Measurements from ENCODE around the gene CHIC2.
"Not testable (repeated sequence)": the region's sequence is repeated elsewhere in the genome, so short reads cannot be mapped to it uniquely, and the experiment has no call there.

DNA sequence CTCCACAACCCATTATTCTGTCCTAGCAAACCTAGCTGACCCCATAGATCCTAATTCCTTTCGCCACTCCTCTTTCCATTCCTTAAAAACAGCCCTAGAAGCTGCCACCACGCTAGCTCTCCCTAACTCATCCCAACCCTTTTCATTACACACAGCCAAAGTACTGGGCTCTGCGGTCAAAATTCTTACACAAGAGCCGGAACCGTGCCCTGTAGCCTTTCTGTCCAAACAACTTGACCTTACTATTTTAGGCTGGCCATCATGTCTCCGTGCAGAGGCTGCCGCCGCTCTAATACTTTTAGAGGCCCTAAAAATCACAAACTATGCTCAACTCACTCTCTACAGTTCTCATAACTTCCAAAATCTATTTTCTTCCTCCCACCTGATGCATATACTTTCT is 41.4 kb downstream of the CHIC2 start:
- TF ChIP-seq CTCF (optimal IDR thresholded peaks at IDR 0.05 in 1 of 3, IDR thresholded peaks at IDR 0.05 in 1 of 3, conservative IDR thresholded peaks at IDR 0.05 in 1 of 3; ENCODE audit: extremely low read depth in 1 of 3, insufficient read depth in 2 of 3, low read length in 3 of 3); EZH2 (IDR thresholded peaks at IDR 0.05; ENCODE audit: low read length): not testable (repeated sequence)
